ENCODE results near the gene WDR74. TPM values are rescaled to one million over a fixed set of nuclear protein-coding genes. Genes with fewer than 3 reads are reported as not detected.

WDR74 gene
- total and polyA plus RNA-seq, 2 of the 13 experiments (the other 11 are each of a cell fraction or from before 2014, with no cell fraction given) = 77.0 to 83.3 TPM

- TF ChIP-seq PAX8 (CRISPR knock-in tag; IDR thresholded peaks at IDR 0.05; ENCODE audit: borderline replicate concordance) (no peak), SKIL (CRISPR knock-in tag; IDR thresholded peaks at IDR 0.05; ENCODE audit: borderline replicate concordance) (no peak), ZNF253 (CRISPR knock-in tag; IDR thresholded peaks at IDR 0.05; ENCODE audit: borderline replicate concordance) (no peak), REXO4 (CRISPR knock-in tag; IDR thresholded peaks at IDR 0.05; ENCODE audit: borderline replicate concordance) (0 out of 2 replicates have a peak, but pooled peaks have one; percentile 36), MAZ (IDR thresholded peaks at IDR 0.05; ENCODE audit: borderline replicate concordance, low read depth, low read length) (0 out of 2 replicates have a peak, but pooled peaks have one; percentile 5), MAZ (CRISPR knock-in tag; IDR thresholded peaks at IDR 0.05; ENCODE audit: low read depth) (no peak), ZNF276 (CRISPR knock-in tag; IDR thresholded peaks at IDR 0.05; ENCODE audit: low read depth) (no peak), ZNF841 (CRISPR knock-in tag; IDR thresholded peaks at IDR 0.05; ENCODE audit: borderline replicate concordance) (no peak), ZNF839 (CRISPR knock-in tag; IDR thresholded peaks at IDR 0.05; ENCODE audit: borderline replicate concordance) (0 out of 2 replicates have a peak, but pooled peaks have one; percentile 13), ZBTB2 (CRISPR knock-in tag; IDR thresholded peaks at IDR 0.05; ENCODE audit: low read depth) (no peak), ZNF609 (CRISPR knock-in tag; IDR thresholded peaks at IDR 0.05; ENCODE audit: borderline replicate concordance) (no peak), TOE1 (CRISPR knock-in tag; IDR thresholded peaks at IDR 0.05) (no peak), ZMAT3 (CRISPR knock-in tag; conservative IDR thresholded peaks at IDR 0.05) (0 out of 2 replicates have a peak, but pooled peaks have one; percentile 15), THAP9 (CRISPR knock-in tag; IDR thresholded peaks at IDR 0.05; ENCODE audit: borderline replicate concordance) (0 out of 2 replicates have a peak, but pooled peaks have one; percentile 15)
These were observed 17.0 kb upstream of the WDR74 start (continued) for GRCh38 chr11:62856333-62856895.

All from HepG2 (cell line).